Upper lobe of right lung (tissue), 1 donor: ENCODE data around the gene POMP. TPM values are rescaled to one million over a fixed set of nuclear protein-coding genes. Genes with fewer than 3 reads are reported as not detected.

ENCODE experiments used
- ATAC-seq: fragments of 200-7000 bp; cut with Tn5 transposase; one replicate; pipeline ENCODE4 v1.9.1; 2020; ENCODE audit warnings: mild to moderate bottlenecking, moderate library complexity
- DNase-seq: peaks from one replicate; pipeline ENCODE4 v3.0.0-alpha.2; 2020
- H3K27ac ChIP-seq: fragments of 200-600 bp; one replicate; pipeline ENCODE4 v1.8.0; 2022
- H3K27me3 ChIP-seq: fragments of 200-600 bp; one replicate; pipeline ENCODE4 v1.8.0; 2022; ENCODE audit warnings: mild to moderate bottlenecking
- H3K36me3 ChIP-seq: fragments of 200-600 bp; one replicate; pipeline ENCODE4 v1.8.0; 2022
- H3K4me1 ChIP-seq: fragments of 200-600 bp; one replicate; pipeline ENCODE4 v1.8.0; 2022
- H3K4me3 ChIP-seq: fragments of 200-600 bp; one replicate; pipeline ENCODE4 v1.8.0; 2022; ENCODE audit warnings: mild to moderate bottlenecking
- H3K9me3 ChIP-seq: fragments of 200-600 bp; one replicate; pipeline ENCODE4 v1.8.0; 2022
- CTCF ChIP-seq: fragments of 200-600 bp; IDR thresholded peaks from one replicate; pipeline ENCODE4 v1.8.0; 2022; ENCODE audit warnings: antibody characterized with exemption
- intact Hi-C: fragments of 100-400 bp; cut with DNase I; formaldehyde crosslinking; loops from one replicate; pipeline ENCODE4 v1.11.0; 2022
- total RNA-seq: library from RNA; stranded (reverse); fragmentation: NEBNext Ultra II Directional; extraction: Animal tissue kit (Norgen Biotek cat#: 25700); gene quantifications from one replicate; pipeline ENCODE4 v1.2.1, GENCODE V29; 2021
- donor health status: DM: no; HTN: yes; CAD: no; lungs with severe emphysema.

The POMP gene
- total RNA-seq, 1 donor from 2014 or later = 56.5 TPM

GRCh38 chr13:28714651-28715050 lies 55.7 kb downstream of the POMP start:
- Histone ChIP-seq H3K9me3 (no peaks in the 10 kb centered on the region), H3K27me3 (no peaks in the 10 kb centered on the region), H3K27ac (no peak overlapping the region), H3K4me1 (peaks cover 24% of the 10 kb centered on the region), H3K36me3 (peaks cover 10% of the 10 kb centered on the region), H3K4me3 (no peak overlapping the region)
- intact Hi-C loops = no loop called here
- no peak for TF ChIP-seq CTCF
- DNase-seq = no peak
- ATAC-seq = no peak

- Histone ChIP-seq H3K27me3 (no peaks in the 10 kb centered on the region), H3K4me1 (peaks cover 24% of the 10 kb centered on the region), H3K9me3 (no peaks in the 10 kb centered on the region), H3K27ac (peak overlapping the region; percentile 37), H3K4me3 (no peak overlapping the region), H3K36me3 (no peaks in the 10 kb centered on the region)
- peak; percentile 1 for ATAC-seq
- DNase-seq = no peak
- TF ChIP-seq CTCF = no peak
- intact Hi-C loops = no loop called here
These were observed 57.6 kb downstream of the POMP start for GRCh38 chr13:28716511-28716910.

GRCh38 chr13:28717170-28717569 lies 58.2 kb downstream of the POMP start:
- intact Hi-C loops = no loop called here
- ATAC-seq (no peak), DNase-seq (no peak)
- Histone ChIP-seq H3K9me3 (no peaks in the 10 kb centered on the region), H3K36me3 (no peaks in the 10 kb centered on the region), H3K27me3 (no peaks in the 10 kb centered on the region), H3K4me3 (no peak overlapping the region), H3K4me1 (peaks cover 24% of the 10 kb centered on the region), H3K27ac (peak overlapping the region; percentile 37)
- TF ChIP-seq CTCF = no peak

GRCh38 chr13:28718196-28718542 lies 59.2 kb downstream of the POMP start:
- Histone ChIP-seq H3K4me1 (peaks cover 24% of the 10 kb centered on the region), H3K4me3 (peak overlapping the region; percentile 73), H3K27me3 (no peaks in the 10 kb centered on the region), H3K9me3 (no peaks in the 10 kb centered on the region), H3K27ac (peak overlapping the region; percentile 98), H3K36me3 (no peaks in the 10 kb centered on the region)
- ATAC-seq (peak; percentile 0), DNase-seq (no peak)
- intact Hi-C loops = no loop called here
- no peak for TF ChIP-seq CTCF

- peak within 1 kb of the TSS; percentile 98 for H3K27ac ChIP-seq
- peak; percentile 99 for ATAC-seq
- peak within 1 kb of the TSS; percentile 73 for H3K4me3 ChIP-seq
- DNase-seq = peak; percentile 99
- H3K4me1 ChIP-seq = peaks cover 24% of the 10 kb centered on the region
- no peaks in the 10 kb centered on the region for H3K9me3 ChIP-seq
- H3K27me3 ChIP-seq = no peaks in the 10 kb centered on the region
- TF ChIP-seq CTCF = peak; percentile 28
- intact Hi-C loops = no loop called here
- no peaks in the 10 kb centered on the region for H3K36me3 ChIP-seq
These were observed 59.8 kb downstream of the POMP start, which contains the start of gene SLC46A3 for GRCh38 chr13:28718543-28719226. Gene SLC46A3 (minus strand): TSS chr13:28718970. CDS start chr13:28717998, 972 bp downstream.
